GM12878 (cell line): Measurements from ENCODE around the gene PDE9A. TPM values are rescaled to one million over a fixed set of nuclear protein-coding genes. Genes with fewer than 3 reads are reported as not detected.

ENCODE experiments used
- ATF3 ChIP-seq: IDR thresholded peaks from 2 replicates; pipeline ENCODE4 v1.6.1; 2011; ENCODE audit warnings: low read depth, mild to moderate bottlenecking, low read length, moderate library complexity, borderline replicate concordance; ENCODE audit errors: extremely low read depth
- BCL11A ChIP-seq: IDR thresholded peaks from 2 replicates; pipeline ENCODE4 v1.6.1; 2011; ENCODE audit warnings: low read depth, low read length
- BRCA1 ChIP-seq: IDR thresholded peaks from 2 replicates; pipeline ENCODE4 v1.6.1; 2011; ENCODE audit warnings: low read depth, low read length, improper control_type of control experiment
- IKZF1 ChIP-seq: fragments of 450-650 bp; conservative IDR thresholded peaks from 2 replicates; pipeline ENCODE4 v1.6.1; 2017; ENCODE audit warnings: antibody characterized with exemption, mild to moderate bottlenecking
- IKZF2 ChIP-seq, 2 experiments: fragments of 450-650 bp; IDR thresholded peaks; 2 replicates each; pipeline ENCODE4 v1.6.1; 2017; ENCODE audit warnings: mild to moderate bottlenecking in 2 of 2, moderate library complexity in 2 of 2
- LARP7 ChIP-seq: fragments of 450-650 bp; IDR thresholded peaks from 2 replicates; pipeline ENCODE4 v1.6.1; 2017; ENCODE audit warnings: mild to moderate bottlenecking
- MTA3 ChIP-seq: IDR thresholded peaks from 2 replicates; pipeline ENCODE4 v1.6.1; 2012; ENCODE audit warnings: low read length, inconsistent platforms, borderline replicate concordance
- NFXL1 ChIP-seq: fragments of 450-650 bp; IDR thresholded peaks from 2 replicates; pipeline ENCODE4 v1.6.1; 2017; ENCODE audit warnings: antibody characterized with exemption, mild to moderate bottlenecking, borderline replicate concordance
- PAX8 ChIP-seq: fragments of 450-650 bp; IDR thresholded peaks from 2 replicates; pipeline ENCODE4 v1.6.1; 2017; ENCODE audit warnings: mild to moderate bottlenecking, moderate library complexity
- SUPT20H ChIP-seq: IDR thresholded peaks from 2 replicates; pipeline ENCODE4 v1.6.1; 2011; ENCODE audit warnings: low read depth, mild to moderate bottlenecking, low read length, moderate library complexity, borderline replicate concordance; ENCODE audit not compliant: control insufficient read depth
- SUZ12 ChIP-seq: fragments of 200-600 bp; sonication (generic); IDR thresholded peaks from one replicate; pipeline ENCODE4 v1.6.1; 2018; ENCODE audit warnings: antibody characterized with exemption, mild to moderate bottlenecking; ENCODE audit not compliant: unreplicated experiment
- ZNF207 ChIP-seq: fragments of 450-650 bp; IDR thresholded peaks from 2 replicates; pipeline ENCODE4 v1.6.1; 2014; ENCODE audit warnings: antibody characterized with exemption, mild to moderate bottlenecking, borderline replicate concordance
- polyA plus RNA-seq, 11 experiments: library from polyadenylated mRNA; depleted of rRNA in 4 of 11; unstranded in 6 of 11; stranded (reverse) in 5 of 11; fragments of >200 nt; fragmentation: Nextera tagmentation in 4 of 11; fragmentation: Illumina TruSeq in 1 of 11; extraction: Ambion mirVana in 4 of 11; extraction: Trizol in 1 of 11; gene quantifications; 1 replicate in 1 of 11; 2 replicates in 10 of 11; pipeline versions ENCODE4 v1.2.1 to v1.2.3, GENCODE V29; 2011 to 2016; ENCODE audit warnings: inconsistent platforms in 2 of 11, missing spikeins in 2 of 11, low read depth in 1 of 11
- total RNA-seq, 4 experiments: library from RNA; depleted of rRNA in 3 of 4; stranded (reverse); fragments of >200 nt in 3 of 4; fragmentation: Illumina TruSeq in 1 of 4; extraction: Trizol in 1 of 4; gene quantifications; 2 replicates each; pipeline versions ENCODE4 v1.2.1 to v1.2.3, GENCODE V29; 2013 to 2021
- TF ChIP-seq, protein P1 (sequence below): fragments of 450-650 bp; formaldehyde crosslinking; IDR thresholded peaks from 2 replicates; pipeline ENCODE4 v1.4.0; 2022; ENCODE audit warnings: mild to moderate bottlenecking, moderate library complexity
- TF ChIP-seq, protein P2 (sequence below): IDR thresholded peaks from 2 replicates; pipeline ENCODE4 v1.6.1; 2012; ENCODE audit warnings: improper control_type of control experiment, low read depth, low read length; ENCODE audit not compliant: insufficient replicate concordance

The PDE9A gene
- total and polyA plus RNA-seq, 10 of the 15 experiments (the other 5 are each of a cell fraction or from before 2014, with no cell fraction given) = 0.08 to 0.45 (median 0.20) TPM; not detected in 1

DNA sequence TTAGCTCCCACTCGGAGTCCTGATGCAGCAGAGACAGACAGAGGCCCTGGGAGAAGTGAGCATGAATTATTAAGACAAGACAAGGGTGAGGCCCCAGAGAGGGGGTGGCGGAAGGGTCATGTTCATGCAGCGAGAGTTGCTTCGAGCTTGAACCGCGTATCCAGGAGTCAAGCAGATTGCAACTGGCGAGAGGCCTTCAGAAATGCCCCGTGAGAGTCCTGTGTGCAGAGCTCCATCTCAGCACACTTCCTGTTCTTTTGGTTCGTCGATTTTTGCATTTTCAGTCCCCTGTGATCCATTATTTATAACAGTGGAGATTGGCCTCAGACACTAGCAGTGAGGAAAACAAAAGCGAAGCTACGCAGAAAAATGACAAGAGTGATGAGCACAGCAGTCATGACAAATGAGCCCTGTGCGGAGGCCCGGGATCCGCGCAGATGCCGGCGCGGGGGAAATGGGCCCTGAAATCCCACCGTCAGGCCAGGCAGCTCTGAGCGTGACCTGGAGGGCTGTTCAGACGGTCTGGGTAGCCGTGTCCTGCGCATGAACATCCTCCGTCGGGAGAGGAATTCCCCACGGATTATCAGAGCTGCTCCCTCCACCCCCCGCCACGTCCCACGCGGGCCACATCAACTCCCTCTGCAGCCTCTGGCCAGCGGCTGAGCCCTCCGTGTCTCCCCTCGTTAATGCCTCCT lies 15.0 kb downstream of the PDE9A start (continued):
- TF ChIP-seq, protein P1, sequence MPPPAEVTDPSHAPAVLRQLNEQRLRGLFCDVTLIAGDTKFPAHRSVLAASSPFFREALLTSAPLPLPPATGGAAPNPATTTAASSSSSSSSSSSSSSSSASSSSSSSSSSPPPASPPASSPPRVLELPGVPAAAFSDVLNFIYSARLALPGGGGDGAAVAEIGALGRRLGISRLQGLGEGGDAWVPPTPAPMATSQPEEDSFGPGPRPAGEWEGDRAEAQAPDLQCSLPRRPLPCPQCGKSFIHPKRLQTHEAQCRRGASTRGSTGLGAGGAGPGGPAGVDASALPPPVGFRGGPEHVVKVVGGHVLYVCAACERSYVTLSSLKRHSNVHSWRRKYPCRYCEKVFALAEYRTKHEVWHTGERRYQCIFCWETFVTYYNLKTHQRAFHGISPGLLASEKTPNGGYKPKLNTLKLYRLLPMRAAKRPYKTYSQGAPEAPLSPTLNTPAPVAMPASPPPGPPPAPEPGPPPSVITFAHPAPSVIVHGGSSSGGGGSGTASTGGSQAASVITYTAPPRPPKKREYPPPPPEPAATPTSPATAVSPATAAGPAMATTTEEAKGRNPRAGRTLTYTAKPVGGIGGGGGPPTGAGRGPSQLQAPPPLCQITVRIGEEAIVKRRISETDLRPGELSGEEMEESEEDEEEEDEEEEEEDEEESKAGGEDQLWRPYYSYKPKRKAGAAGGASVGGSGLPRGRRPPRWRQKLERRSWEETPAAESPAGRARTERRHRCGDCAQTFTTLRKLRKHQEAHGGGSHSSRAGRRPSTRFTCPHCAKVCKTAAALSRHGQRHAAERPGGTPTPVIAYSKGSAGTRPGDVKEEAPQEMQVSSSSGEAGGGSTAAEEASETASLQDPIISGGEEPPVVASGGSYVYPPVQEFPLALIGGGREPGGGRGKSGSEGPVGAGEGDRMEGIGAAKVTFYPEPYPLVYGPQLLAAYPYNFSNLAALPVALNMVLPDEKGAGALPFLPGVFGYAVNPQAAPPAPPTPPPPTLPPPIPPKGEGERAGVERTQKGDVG = no peak
- TF ChIP-seq SUPT20H = no peak
- TF ChIP-seq IKZF2 (IDR thresholded peaks at IDR 0.05) = no peak
- TF ChIP-seq SUZ12 = no peak
- no peak for TF ChIP-seq IKZF1
- TF ChIP-seq MTA3 = no peak
- no peak for TF ChIP-seq BRCA1
- TF ChIP-seq NFXL1 = no peak
- no peak for TF ChIP-seq ATF3
- TF ChIP-seq PAX8 = no peak
- TF ChIP-seq BCL11A = no peak
- no peak for TF ChIP-seq LARP7
- TF ChIP-seq, protein P2, sequence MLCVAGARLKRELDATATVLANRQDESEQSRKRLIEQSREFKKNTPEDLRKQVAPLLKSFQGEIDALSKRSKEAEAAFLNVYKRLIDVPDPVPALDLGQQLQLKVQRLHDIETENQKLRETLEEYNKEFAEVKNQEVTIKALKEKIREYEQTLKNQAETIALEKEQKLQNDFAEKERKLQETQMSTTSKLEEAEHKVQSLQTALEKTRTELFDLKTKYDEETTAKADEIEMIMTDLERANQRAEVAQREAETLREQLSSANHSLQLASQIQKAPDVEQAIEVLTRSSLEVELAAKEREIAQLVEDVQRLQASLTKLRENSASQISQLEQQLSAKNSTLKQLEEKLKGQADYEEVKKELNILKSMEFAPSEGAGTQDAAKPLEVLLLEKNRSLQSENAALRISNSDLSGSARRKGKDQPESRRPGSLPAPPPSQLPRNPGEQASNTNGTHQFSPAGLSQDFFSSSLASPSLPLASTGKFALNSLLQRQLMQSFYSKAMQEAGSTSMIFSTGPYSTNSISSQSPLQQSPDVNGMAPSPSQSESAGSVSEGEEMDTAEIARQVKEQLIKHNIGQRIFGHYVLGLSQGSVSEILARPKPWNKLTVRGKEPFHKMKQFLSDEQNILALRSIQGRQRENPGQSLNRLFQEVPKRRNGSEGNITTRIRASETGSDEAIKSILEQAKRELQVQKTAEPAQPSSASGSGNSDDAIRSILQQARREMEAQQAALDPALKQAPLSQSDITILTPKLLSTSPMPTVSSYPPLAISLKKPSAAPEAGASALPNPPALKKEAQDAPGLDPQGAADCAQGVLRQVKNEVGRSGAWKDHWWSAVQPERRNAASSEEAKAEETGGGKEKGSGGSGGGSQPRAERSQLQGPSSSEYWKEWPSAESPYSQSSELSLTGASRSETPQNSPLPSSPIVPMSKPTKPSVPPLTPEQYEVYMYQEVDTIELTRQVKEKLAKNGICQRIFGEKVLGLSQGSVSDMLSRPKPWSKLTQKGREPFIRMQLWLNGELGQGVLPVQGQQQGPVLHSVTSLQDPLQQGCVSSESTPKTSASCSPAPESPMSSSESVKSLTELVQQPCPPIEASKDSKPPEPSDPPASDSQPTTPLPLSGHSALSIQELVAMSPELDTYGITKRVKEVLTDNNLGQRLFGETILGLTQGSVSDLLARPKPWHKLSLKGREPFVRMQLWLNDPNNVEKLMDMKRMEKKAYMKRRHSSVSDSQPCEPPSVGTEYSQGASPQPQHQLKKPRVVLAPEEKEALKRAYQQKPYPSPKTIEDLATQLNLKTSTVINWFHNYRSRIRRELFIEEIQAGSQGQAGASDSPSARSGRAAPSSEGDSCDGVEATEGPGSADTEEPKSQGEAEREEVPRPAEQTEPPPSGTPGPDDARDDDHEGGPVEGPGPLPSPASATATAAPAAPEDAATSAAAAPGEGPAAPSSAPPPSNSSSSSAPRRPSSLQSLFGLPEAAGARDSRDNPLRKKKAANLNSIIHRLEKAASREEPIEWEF = no peak
- no peak for TF ChIP-seq ZNF207
- TF ChIP-seq, all 136 proteins: peak for 0
